HG02938 (cell line): ENCODE measurements around the gene FIGLA.
"Not testable (repeated sequence)": the region's sequence is repeated elsewhere in the genome, so short reads cannot be mapped to it uniquely, and the experiment has no call there.

Source experiments
- ATAC-seq: cut with Tn5 transposase; IDR thresholded peaks from one replicate; pipeline ENCODE4 v1.9.1; 2021; ENCODE audit warnings: mild to moderate bottlenecking, moderate library complexity; ENCODE audit not compliant: unreplicated experiment

Gene FIGLA

GRCh38 chr2:70747284-70747683, 43.2 kb downstream of the FIGLA start:
- no peak for ATAC-seq

GRCh38 chr2:70746094-70746974, 44.1 kb downstream of the FIGLA start:
- ATAC-seq = no peak

GRCh38 chr2:70745276-70745825, 45.1 kb downstream of the FIGLA start:
- no peak for ATAC-seq

- ATAC-seq = no peak
Measured at GRCh38 chr2:70744397-70744796, 46.0 kb downstream of the FIGLA start.

- no peak for ATAC-seq
Measured at GRCh38 chr2:70743677-70744076, 46.8 kb downstream of the FIGLA start.

- no peak for ATAC-seq
Measured at GRCh38 chr2:70743068-70743467, 47.4 kb downstream of the FIGLA start.

GRCh38 chr2:70739492-70739891, 51.0 kb downstream of the FIGLA start:
- not testable (repeated sequence) for ATAC-seq

- no peak for ATAC-seq
Measured at GRCh38 chr2:70738159-70738558, 52.3 kb downstream of the FIGLA start.

GRCh38 chr2:70735071-70735470, 55.4 kb downstream of the FIGLA start:
- ATAC-seq = no peak

GRCh38 chr2:70733646-70734180, 56.7 kb downstream of the FIGLA start:
- ATAC-seq = no peak

GRCh38 chr2:70732766-70733645, 57.4 kb downstream of the FIGLA start:
- no peak for ATAC-seq

- ATAC-seq = no peak
Measured at GRCh38 chr2:70730730-70731129, 59.7 kb downstream of the FIGLA start.

GRCh38 chr2:70729647-70730046, 60.8 kb downstream of the FIGLA start:
- no peak for ATAC-seq

GRCh38 chr2:70728128-70728527, 62.3 kb downstream of the FIGLA start:
- no peak for ATAC-seq
